ENCODE results near the gene MIPOL1. TPM values are rescaled to one million over a fixed set of nuclear protein-coding genes. Genes with fewer than 3 reads are reported as not detected.

MIPOL1 gene
- total and polyA plus RNA-seq, 9 of the 15 experiments (the other 6 are each of a cell fraction or from before 2014, with no cell fraction given), result 6.7 to 21.9 (median 12.4) TPM

DNA sequence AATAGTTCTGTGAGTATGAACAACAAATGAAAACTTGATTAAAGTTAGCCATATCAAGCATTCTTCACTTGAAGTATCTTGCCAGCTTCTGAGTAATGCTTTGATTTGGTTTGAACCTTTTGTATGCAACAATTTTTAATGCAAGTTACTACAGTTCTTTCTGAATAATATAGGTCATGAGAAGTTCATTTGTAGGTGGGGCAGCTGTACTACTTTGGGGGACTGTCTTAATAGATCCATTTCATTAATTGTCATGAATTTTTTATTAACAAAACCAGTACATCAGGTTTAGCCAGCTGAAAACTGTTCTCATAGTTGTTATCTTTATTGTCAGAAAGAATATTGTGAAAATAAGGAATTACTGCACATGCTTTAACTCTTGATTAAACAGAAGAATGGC is 254.6 kb downstream of the MIPOL1 start:
- Histone ChIP-seq H3K4me2 (ENCODE audit: insufficient read depth, low read length) (no peak overlapping the region), H3K9ac (ENCODE audit: insufficient read depth in 1 of 2, low read depth in 2 of 2, low read length in 2 of 2) (no peak overlapping the region), H3K36me3 (ENCODE audit: control insufficient read depth, insufficient read depth, low read length) (no peaks in the 10 kb centered on the region), H3K9me1 (ENCODE audit: control insufficient read depth, insufficient read depth, low read length) (no peaks in the 10 kb centered on the region), H3K27ac (ENCODE audit: extremely low read depth, low read depth, low read length) (no peak overlapping the region), H3K27me3 (ENCODE audit: control insufficient read depth in 2 of 2, insufficient read depth in 2 of 2, low read length in 2 of 2) (no peaks in the 10 kb centered on the region), H2AFZ (ENCODE audit: low read depth, low read length) (no peak overlapping the region), H3K79me2 (ENCODE audit: control insufficient read depth, insufficient read depth, low read length) (no peaks in the 10 kb centered on the region), H3K4me1 (replicated peaks in 1 of 2; ENCODE audit: control insufficient read depth in 2 of 2, insufficient read depth in 2 of 2, low read length in 2 of 2) (no peaks in the 10 kb centered on the region), H3K4me3 (no peak overlapping the region), H4K20me1 (replicated peaks; ENCODE audit: control insufficient read depth, insufficient read depth, low read length) (no peaks in the 10 kb centered on the region), H3K9me3 (replicated peaks; ENCODE audit: control insufficient read depth, insufficient read depth, low read depth, low read length) (no peaks in the 10 kb centered on the region)
- BruUV-seq (replicated peaks), result no TSS peak
- ChIA-PET CTCF (ENCODE audit: low intra/inter-chr PET ratio) (no interaction called here), POLR2A (no interaction called here)
- intact Hi-C loops (cut with micrococcal nuclease), result no loop called here
- DNase-seq (ENCODE audit: extremely low read depth in 1 of 4, low spot score in 3 of 4) (no peak), ATAC-seq (no peak), FAIRE-seq (no peak)
- in situ Hi-C loops (cut with MboI), result no loop called here
- TF ChIP-seq, protein P1, sequence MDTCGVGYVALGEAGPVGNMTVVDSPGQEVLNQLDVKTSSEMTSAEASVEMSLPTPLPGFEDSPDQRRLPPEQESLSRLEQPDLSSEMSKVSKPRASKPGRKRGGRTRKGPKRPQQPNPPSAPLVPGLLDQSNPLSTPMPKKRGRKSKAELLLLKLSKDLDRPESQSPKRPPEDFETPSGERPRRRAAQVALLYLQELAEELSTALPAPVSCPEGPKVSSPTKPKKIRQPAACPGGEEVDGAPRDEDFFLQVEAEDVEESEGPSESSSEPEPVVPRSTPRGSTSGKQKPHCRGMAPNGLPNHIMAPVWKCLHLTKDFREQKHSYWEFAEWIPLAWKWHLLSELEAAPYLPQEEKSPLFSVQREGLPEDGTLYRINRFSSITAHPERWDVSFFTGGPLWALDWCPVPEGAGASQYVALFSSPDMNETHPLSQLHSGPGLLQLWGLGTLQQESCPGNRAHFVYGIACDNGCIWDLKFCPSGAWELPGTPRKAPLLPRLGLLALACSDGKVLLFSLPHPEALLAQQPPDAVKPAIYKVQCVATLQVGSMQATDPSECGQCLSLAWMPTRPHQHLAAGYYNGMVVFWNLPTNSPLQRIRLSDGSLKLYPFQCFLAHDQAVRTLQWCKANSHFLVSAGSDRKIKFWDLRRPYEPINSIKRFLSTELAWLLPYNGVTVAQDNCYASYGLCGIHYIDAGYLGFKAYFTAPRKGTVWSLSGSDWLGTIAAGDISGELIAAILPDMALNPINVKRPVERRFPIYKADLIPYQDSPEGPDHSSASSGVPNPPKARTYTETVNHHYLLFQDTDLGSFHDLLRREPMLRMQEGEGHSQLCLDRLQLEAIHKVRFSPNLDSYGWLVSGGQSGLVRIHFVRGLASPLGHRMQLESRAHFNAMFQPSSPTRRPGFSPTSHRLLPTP (IDR thresholded peaks at IDR 0.05; ENCODE audit: borderline replicate concordance, extremely low read depth, insufficient read length), result no peak
- TF ChIP-seq ZNF316 (IDR thresholded peaks at IDR 0.05), result no peak
- TF ChIP-seq HCFC1 (IDR thresholded peaks at IDR 0.05; ENCODE audit: low read depth, low read length), result no peak
- TF ChIP-seq SMARCC2 (IDR thresholded peaks at IDR 0.05; ENCODE audit: low read depth), result no peak
- no peak for TF ChIP-seq TEAD4 (IDR thresholded peaks at IDR 0.05; ENCODE audit: low read length)
- TF ChIP-seq TEAD4 (CRISPR knock-in tag; IDR thresholded peaks at IDR 0.05; ENCODE audit: borderline replicate concordance), result no peak
- TF ChIP-seq, protein P2, sequence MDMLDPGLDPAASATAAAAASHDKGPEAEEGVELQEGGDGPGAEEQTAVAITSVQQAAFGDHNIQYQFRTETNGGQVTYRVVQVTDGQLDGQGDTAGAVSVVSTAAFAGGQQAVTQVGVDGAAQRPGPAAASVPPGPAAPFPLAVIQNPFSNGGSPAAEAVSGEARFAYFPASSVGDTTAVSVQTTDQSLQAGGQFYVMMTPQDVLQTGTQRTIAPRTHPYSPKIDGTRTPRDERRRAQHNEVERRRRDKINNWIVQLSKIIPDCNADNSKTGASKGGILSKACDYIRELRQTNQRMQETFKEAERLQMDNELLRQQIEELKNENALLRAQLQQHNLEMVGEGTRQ (CRISPR knock-in tag; IDR thresholded peaks at IDR 0.05), result no peak
- no peak for TF ChIP-seq SPI1 (IDR thresholded peaks at IDR 0.05; ENCODE audit: borderline replicate concordance, low read depth, low read length)
- no peak for TF ChIP-seq ZNF584 (CRISPR knock-in tag; IDR thresholded peaks at IDR 0.05; ENCODE audit: low read depth)
- TF ChIP-seq POLR2AphosphoS2 (IDR thresholded peaks at IDR 0.05; ENCODE audit: low read length), result no peak
- TF ChIP-seq RBM34 (IDR thresholded peaks at IDR 0.05; ENCODE audit: borderline replicate concordance, insufficient read depth, low read length), result no peak
- no peak for TF ChIP-seq ZBTB17 (CRISPR knock-in tag; IDR thresholded peaks at IDR 0.05)
- no peak for TF ChIP-seq SIRT6 (IDR thresholded peaks at IDR 0.05; ENCODE audit: low read depth, low read length)
- TF ChIP-seq ZNF263 (CRISPR knock-in tag; IDR thresholded peaks at IDR 0.05; ENCODE audit: borderline replicate concordance), result no peak
- TF ChIP-seq ZNF124 (CRISPR knock-in tag; IDR thresholded peaks at IDR 0.05), result no peak

All from K562 (cell line).